ENCODE results near the gene ERC1.
"Not testable (repeated sequence)": the region's sequence is repeated elsewhere in the genome, so short reads cannot be mapped to it uniquely, and the experiment has no call there.

The ERC1 gene

DNA sequence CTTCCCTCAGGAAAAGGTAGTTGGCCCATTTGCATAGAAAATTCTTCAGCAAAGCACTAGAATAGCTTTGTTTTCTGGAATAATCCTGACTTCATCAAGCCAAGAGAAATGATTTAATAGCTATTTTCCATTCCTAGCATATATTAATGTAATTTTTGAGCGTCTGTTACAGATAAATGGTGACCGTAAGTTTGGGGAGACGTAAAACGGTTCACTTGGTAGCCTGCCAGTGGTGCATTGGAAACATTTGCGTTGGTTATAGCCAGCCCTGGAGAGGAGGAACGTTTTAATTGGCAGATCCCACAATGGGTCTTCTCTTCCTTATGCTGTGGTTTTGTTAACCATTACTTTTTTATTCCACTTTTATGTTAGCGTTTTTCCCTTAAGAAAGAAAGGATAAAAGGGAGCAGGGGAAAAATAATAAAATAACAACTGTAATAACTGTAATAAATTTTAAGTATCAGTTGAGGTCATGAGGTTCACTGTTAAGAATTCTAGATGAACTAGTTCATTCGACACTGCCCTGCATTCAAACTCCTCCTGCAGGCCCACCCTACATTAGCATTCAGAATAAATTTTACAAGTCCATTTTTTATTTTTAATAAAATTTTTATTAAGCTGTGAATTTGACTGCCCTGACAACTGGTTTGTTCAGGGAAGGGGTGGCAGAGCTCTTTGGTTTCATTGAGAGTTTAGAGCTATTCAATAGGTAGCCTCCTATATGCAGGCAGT, 300.7 kb downstream of the ERC1 start:
- H3K4me3 ChIP-seq (ENCODE audit: low read length): no peak overlapping the region
- no peak for DNase-seq (ENCODE audit: low read depth, low spot score)

GRCh38 chr12:1293901-1294300, 302.9 kb downstream of the ERC1 start:
- no peak for DNase-seq (ENCODE audit: low read depth, low spot score)

DNA sequence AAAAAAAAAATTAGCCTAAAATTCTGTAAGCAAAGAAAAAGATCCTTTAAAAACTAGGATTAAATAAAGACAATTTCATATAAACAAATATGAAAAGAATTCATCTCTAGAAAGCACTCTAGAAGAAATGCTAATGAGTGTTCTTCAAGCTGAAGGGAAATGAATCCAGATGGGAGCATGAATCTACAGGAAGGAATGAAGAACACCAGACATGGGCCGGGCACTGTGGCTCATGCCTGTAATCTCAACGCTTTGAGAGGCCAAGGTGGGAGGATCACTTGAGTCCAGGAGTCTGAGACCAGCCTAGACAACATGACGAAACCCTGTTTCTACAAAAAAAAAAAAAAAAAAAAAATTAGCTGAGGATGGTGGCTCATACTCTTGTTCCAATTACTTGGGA, 306.2 kb downstream of the ERC1 start:
- DNase-seq (ENCODE audit: low read depth, low spot score): no peak

More at GRCh38 chr12:1293901-1294300, 302.9 kb downstream of the ERC1 start:
- no peak overlapping the region for H3K4me3 ChIP-seq (ENCODE audit: low read length)

DNA sequence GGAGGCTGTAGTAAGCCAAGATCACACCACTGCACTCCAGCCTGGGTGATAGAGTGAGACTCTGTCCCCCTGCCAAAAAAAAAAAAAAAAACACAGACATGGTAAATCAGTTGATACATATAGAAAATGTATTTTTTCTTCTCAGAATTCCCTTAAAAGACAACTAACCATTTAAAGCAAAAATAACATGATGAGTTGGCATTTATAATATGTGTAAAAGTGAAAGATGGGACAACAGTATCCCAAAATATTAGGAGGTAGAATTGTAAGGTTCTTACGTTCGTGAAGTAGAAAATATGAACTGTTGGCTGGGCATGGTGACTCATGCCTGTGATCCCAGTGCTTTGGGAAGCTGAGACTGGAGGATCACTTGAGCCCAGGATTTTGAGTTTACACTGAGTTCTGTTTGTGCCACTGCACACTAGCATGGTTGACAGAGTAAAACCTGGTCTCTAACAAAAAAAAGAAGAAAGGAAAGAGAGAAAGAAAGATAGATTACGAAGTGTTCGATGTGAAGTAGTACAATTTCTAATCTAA, 306.7 kb downstream of the ERC1 start:
- no peak for DNase-seq (ENCODE audit: low read depth, low spot score)
- H3K4me3 ChIP-seq (ENCODE audit: low read length): no peak overlapping the region

More for the DNA sequence above, 306.2 kb downstream of the ERC1 start:
- no peak overlapping the region for H3K4me3 ChIP-seq (ENCODE audit: low read length)

GRCh38 chr12:1300460-1300859, 309.4 kb downstream of the ERC1 start:
- H3K4me3 ChIP-seq (ENCODE audit: low read length): no peak overlapping the region
- no peak for DNase-seq (ENCODE audit: low read depth, low spot score)

- no peak for DNase-seq (ENCODE audit: low read depth, low spot score)
- H3K4me3 ChIP-seq (ENCODE audit: low read length): no peak overlapping the region
Observed at GRCh38 chr12:1302201-1302870, 311.3 kb downstream of the ERC1 start.

- DNase-seq (ENCODE audit: low read depth, low spot score): no peak
- H3K4me3 ChIP-seq (ENCODE audit: low read length): no peak overlapping the region
Observed at GRCh38 chr12:1305063-1305434, 314.0 kb downstream of the ERC1 start.

DNA sequence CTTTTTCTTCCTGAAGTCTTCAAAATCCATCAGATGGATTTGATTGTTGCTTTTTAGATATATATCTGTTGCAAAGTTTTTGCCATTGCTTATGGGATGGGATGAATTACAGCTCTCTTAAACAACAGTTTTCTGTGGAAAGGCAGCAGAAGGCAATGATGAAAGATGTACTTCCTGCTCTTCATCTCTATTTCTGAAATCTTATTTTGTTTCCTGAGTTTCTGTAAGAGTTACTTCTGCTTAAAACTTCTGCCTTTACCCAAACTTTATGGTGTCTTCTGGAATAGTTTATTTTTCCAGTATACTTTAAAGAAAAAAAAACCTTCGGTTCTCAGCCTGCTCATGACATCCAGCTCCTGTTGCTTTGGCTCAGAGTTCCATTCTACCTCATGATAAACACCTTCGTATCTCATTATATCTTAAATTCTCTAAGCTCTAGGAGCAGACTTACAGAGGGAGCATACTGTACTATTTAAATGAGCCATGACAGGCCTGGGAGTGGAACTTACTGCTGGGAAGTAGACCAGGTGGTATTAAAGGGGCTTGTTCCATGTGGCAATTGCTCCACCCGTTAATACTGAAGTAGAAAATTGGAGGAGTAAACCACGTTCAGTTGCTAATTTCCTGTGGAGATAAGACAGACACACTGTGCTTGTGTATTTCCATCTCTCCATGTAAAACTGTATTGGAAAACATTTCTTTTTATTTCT, 314.9 kb downstream of the ERC1 start:
- peak; percentile 11 for DNase-seq (ENCODE audit: low read depth, low spot score)
- H3K4me3 ChIP-seq (ENCODE audit: low read length): no peak overlapping the region

GRCh38 chr12:1306817-1307216, 315.8 kb downstream of the ERC1 start:
- H3K4me3 ChIP-seq (ENCODE audit: low read length): no peak overlapping the region
- DNase-seq (ENCODE audit: low read depth, low spot score): no peak

GRCh38 chr12:1307796-1308195, 316.8 kb downstream of the ERC1 start:
- no peak for DNase-seq (ENCODE audit: low read depth, low spot score)
- H3K4me3 ChIP-seq (ENCODE audit: low read length): no peak overlapping the region

DNA sequence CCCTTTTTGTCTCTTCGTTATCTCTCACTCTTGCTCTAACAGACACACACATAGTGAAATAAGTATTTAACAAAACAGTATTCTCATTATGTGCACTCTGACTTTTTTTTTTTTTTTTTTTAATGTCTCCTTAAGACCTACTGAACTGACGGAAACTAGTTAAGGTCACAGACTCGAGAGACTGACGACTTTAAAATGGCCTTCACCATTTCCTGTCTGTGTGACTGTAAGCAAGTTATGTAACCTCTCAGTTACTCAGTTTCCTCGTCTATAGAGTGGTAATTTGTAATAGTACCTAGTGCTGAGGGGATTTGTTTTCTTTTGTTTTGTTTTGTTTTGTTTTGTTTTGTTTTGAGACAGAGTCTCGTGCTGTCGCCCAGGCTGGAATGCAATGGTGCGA, 318.6 kb downstream of the ERC1 start:
- no peak overlapping the region for H3K4me3 ChIP-seq (ENCODE audit: low read length)

DNA sequence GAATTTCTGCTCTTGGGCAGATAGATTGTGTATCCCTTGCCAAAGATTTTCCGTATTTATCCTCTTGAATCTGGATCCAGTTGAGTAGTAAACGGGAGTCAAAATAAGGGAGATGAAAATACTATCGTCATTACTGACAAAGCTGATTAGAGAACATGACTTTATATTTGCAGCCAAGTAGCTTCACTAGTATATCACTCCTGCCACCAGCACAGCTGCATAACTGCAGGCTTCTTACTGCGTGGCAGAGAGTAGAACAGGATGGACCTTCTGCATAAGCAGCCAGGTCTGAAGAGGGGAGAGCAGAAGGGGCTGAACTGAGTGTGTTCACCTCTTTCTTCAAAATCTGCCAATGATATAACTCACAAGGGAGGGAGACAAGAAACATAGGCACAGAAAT, 319.6 kb downstream of the ERC1 start:
- no peak for DNase-seq (ENCODE audit: low read depth, low spot score)
- H3K4me3 ChIP-seq (ENCODE audit: low read length): no peak overlapping the region

More for the DNA sequence above, 318.6 kb downstream of the ERC1 start:
- DNase-seq (ENCODE audit: low read depth, low spot score): no peak

DNA sequence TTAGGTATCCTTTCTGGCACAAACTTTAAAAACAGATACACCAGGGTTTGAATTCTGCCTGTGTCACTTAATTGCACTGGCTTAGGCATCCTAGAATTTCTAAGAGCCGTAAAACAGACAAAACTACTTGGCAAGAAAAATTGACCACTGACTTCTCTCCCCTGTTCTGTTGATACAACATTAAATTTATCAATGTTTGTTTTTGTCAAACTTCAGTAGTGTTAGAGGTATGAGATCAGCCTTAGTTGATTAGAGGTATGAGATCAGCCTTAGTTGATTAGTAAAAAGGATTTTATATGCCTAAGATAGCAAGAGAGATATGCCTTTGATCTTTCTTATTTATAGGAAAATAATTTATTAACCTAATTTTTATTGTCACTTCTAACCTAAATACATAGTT, 320.1 kb downstream of the ERC1 start:
- DNase-seq (ENCODE audit: low read depth, low spot score): no peak
- no peak overlapping the region for H3K4me3 ChIP-seq (ENCODE audit: low read length)

- H3K4me3 ChIP-seq (ENCODE audit: low read length): no peak overlapping the region
- DNase-seq (ENCODE audit: low read depth, low spot score): no peak
Observed at GRCh38 chr12:1313906-1314305, 322.9 kb downstream of the ERC1 start.

- H3K4me3 ChIP-seq (ENCODE audit: low read length): no peak overlapping the region
- DNase-seq (ENCODE audit: low read depth, low spot score): no peak
Observed at GRCh38 chr12:1314523-1314922, 323.5 kb downstream of the ERC1 start.

- not testable (repeated sequence) for DNase-seq (ENCODE audit: low read depth, low spot score); H3K4me3 ChIP-seq (ENCODE audit: low read length)
Observed at GRCh38 chr12:1316991-1317390, 326.0 kb downstream of the ERC1 start.

- no peak for DNase-seq (ENCODE audit: low read depth, low spot score)
Observed at GRCh38 chr12:1318327-1319031, 327.5 kb downstream of the ERC1 start.

DNA sequence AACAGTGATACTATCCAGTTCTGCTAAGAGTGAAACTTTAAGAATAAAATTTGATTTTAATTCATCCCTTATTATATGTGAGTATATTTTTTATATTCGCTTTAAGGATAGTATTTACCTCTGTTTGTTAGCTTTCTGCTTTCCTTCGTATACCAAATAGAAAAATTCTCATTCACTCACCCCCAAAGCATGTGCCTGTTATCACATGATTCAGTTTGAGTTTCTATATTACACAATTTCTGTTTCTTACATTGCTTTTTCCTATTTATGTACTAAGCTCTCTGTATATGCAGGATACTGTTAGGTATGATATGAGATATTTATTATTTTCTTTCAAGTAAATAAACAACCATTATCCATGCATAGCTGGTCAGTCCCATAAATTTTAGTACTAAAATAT, 328.2 kb downstream of the ERC1 start:
- DNase-seq (ENCODE audit: low read depth, low spot score): no peak
- no peak overlapping the region for H3K4me3 ChIP-seq (ENCODE audit: low read length)

More at GRCh38 chr12:1318327-1319031, 327.5 kb downstream of the ERC1 start:
- no peak overlapping the region for H3K4me3 ChIP-seq (ENCODE audit: low read length)

- H3K4me3 ChIP-seq (ENCODE audit: low read length): no peak overlapping the region
- no peak for DNase-seq (ENCODE audit: low read depth, low spot score)
Observed at GRCh38 chr12:1320021-1320420, 329.0 kb downstream of the ERC1 start.

Data from Jurkat, Clone E6-1 (cell line).